Endothelial cell of umbilical vein (primary cell): ENCODE results near the gene MKLN1.

Experiments
- CTCF ChIP-seq, 2 donors: IDR thresholded peaks; 1 replicate in 1 of 2; 2 replicates in 1 of 2; pipeline ENCODE4 v1.5.1; 2011; ENCODE audit warnings: low read length in 2 of 2, mild to moderate bottlenecking in 2 of 2, moderate library complexity in 2 of 2, control low read depth in 1 of 2, inconsistent platforms in 1 of 2, low read depth in 1 of 2; ENCODE audit not compliant: insufficient read depth in 1 of 2; ENCODE audit errors: extremely low read depth in 1 of 2
- EZH2 ChIP-seq: IDR thresholded peaks from 2 replicates; pipeline ENCODE4 v1.6.1; 2012; ENCODE audit warnings: borderline replicate concordance, low read depth, mild to moderate bottlenecking, moderate library complexity, low read length, inconsistent platforms; ENCODE audit not compliant: severe bottlenecking
- FOS ChIP-seq: IDR thresholded peaks from 2 replicates; pipeline ENCODE4 v1.6.1; 2011; ENCODE audit warnings: mild to moderate bottlenecking, low read length, moderate library complexity, borderline replicate concordance; ENCODE audit not compliant: insufficient read depth
- GATA2 ChIP-seq: IDR thresholded peaks from 2 replicates; pipeline ENCODE4 v1.7.0; 2011; ENCODE audit warnings: low read depth, mild to moderate bottlenecking, moderate library complexity, mixed read lengths, low read length; ENCODE audit not compliant: insufficient read length, insufficient read depth
- JUN ChIP-seq: IDR thresholded peaks from 2 replicates; pipeline ENCODE4 v1.6.1; 2011; ENCODE audit warnings: borderline replicate concordance, low read depth; ENCODE audit not compliant: insufficient read length, insufficient read depth
- MAX ChIP-seq: IDR thresholded peaks from 2 replicates; pipeline ENCODE4 v1.6.1; 2011; ENCODE audit not compliant: insufficient read depth, insufficient read length
- MYC ChIP-seq: IDR thresholded peaks from one replicate; pipeline ENCODE4 v1.6.1; 2011; ENCODE audit warnings: mild to moderate bottlenecking, low read depth, low read length
- POLR2A ChIP-seq: IDR thresholded peaks from 2 replicates; pipeline ENCODE4 v1.6.1; 2012; ENCODE audit warnings: low read depth, mild to moderate bottlenecking, control low read depth, low read length
- POLR2AphosphoS5 ChIP-seq: IDR thresholded peaks from 2 replicates; pipeline ENCODE4 v1.6.1; 2012; ENCODE audit warnings: low read depth, mild to moderate bottlenecking, control low read depth, low read length, moderate library complexity; ENCODE audit not compliant: insufficient read depth

- TF ChIP-seq EZH2: no peak
- no peak for TF ChIP-seq CTCF (IDR thresholded peaks at IDR 0.05; ENCODE audit: extremely low read depth in 1 of 2, insufficient read depth in 1 of 2, low read depth in 1 of 2, low read length in 2 of 2)
- no peak for TF ChIP-seq POLR2AphosphoS5
- TF ChIP-seq POLR2A: no peak
- no peak for TF ChIP-seq MAX
- no peak for TF ChIP-seq JUN
- no peak for TF ChIP-seq MYC
- no peak for TF ChIP-seq FOS
- TF ChIP-seq GATA2: no peak
Observed at GRCh38 chr7:131358636-131359035, 31.0 kb downstream of the MKLN1 start.
